NCI-H2107 treated with DMSO at 0.1 percent for 48 hours (cell line): ENCODE measurements around the gene CORIN.

Experiments
- DNase-seq: peaks from one replicate; lab custom pipeline; 2025; ENCODE audit not compliant: unreplicated experiment; lab: John Stamatoyannopoulos, UW

Gene CORIN

GRCh38 chr4:47837908-47838294, at the start of gene CORIN:
Gene CORIN, minus strand, starts transcription at chr4:47838067. Its CDS starts 118 bp downstream, at chr4:47837949.
- DNase-seq, result no peak

- DNase-seq, result no peak
Observed at GRCh38 chr4:47882228-47882627, 44.4 kb upstream of the CORIN start.

GRCh38 chr4:47879458-47879857, 41.6 kb upstream of the CORIN start:
- no peak for DNase-seq

- no peak for DNase-seq
Observed at GRCh38 chr4:47876784-47877546, 39.1 kb upstream of the CORIN start.

- DNase-seq, result no peak
Observed at GRCh38 chr4:47876310-47876709, 38.4 kb upstream of the CORIN start.

GRCh38 chr4:47873877-47874541, 36.1 kb upstream of the CORIN start:
- no peak for DNase-seq

- DNase-seq, result no peak
Observed at GRCh38 chr4:47863486-47863885, 25.6 kb upstream of the CORIN start.

GRCh38 chr4:47862297-47862696, 24.4 kb upstream of the CORIN start:
- no peak for DNase-seq

GRCh38 chr4:47860305-47860704, 22.4 kb upstream of the CORIN start:
- DNase-seq, result no peak

GRCh38 chr4:47858006-47858405, 20.1 kb upstream of the CORIN start:
- no peak for DNase-seq

- DNase-seq, result no peak
Observed at GRCh38 chr4:47856713-47857112, 18.8 kb upstream of the CORIN start.

- no peak for DNase-seq
Observed at GRCh38 chr4:47855350-47855749, 17.5 kb upstream of the CORIN start.

- DNase-seq, result no peak
Observed at GRCh38 chr4:47852136-47852535, 14.3 kb upstream of the CORIN start.

- no peak for DNase-seq
Observed at GRCh38 chr4:47849466-47849865, 11.6 kb upstream of the CORIN start.

- no peak for DNase-seq
Observed at GRCh38 chr4:47848041-47848440, 10.2 kb upstream of the CORIN start.

- DNase-seq, result no peak
Observed at GRCh38 chr4:47842985-47843384, 5.1 kb upstream of the CORIN start.

GRCh38 chr4:47840291-47840690, 2.4 kb upstream of the CORIN start:
- no peak for DNase-seq

GRCh38 chr4:47839259-47839658, 1.4 kb upstream of the CORIN start:
- no peak for DNase-seq

- DNase-seq, result no peak
Observed at GRCh38 chr4:47838445-47838844, 578 bp upstream of the CORIN start.

- DNase-seq, result no peak
Observed at GRCh38 chr4:47837094-47837907, 566 bp downstream of the CORIN start.

- DNase-seq, result peak; percentile 39
Observed at GRCh38 chr4:47836641-47837093, 1.2 kb downstream of the CORIN start.

- DNase-seq, result no peak
Observed at GRCh38 chr4:47835494-47835893, 2.4 kb downstream of the CORIN start.
